Measurements from ENCODE around the gene MYB. TPM values are rescaled to one million over a fixed set of nuclear protein-coding genes. Genes with fewer than 3 reads are reported as not detected.
A peak's percentile ranks its signal among the peaks of the same experiment; 100 is the strongest.

MYB gene
- total and polyA plus RNA-seq, 2 of the 4 experiments (the other 2 are of a cell fraction), result 0.44 to 0.90 TPM

DNA sequence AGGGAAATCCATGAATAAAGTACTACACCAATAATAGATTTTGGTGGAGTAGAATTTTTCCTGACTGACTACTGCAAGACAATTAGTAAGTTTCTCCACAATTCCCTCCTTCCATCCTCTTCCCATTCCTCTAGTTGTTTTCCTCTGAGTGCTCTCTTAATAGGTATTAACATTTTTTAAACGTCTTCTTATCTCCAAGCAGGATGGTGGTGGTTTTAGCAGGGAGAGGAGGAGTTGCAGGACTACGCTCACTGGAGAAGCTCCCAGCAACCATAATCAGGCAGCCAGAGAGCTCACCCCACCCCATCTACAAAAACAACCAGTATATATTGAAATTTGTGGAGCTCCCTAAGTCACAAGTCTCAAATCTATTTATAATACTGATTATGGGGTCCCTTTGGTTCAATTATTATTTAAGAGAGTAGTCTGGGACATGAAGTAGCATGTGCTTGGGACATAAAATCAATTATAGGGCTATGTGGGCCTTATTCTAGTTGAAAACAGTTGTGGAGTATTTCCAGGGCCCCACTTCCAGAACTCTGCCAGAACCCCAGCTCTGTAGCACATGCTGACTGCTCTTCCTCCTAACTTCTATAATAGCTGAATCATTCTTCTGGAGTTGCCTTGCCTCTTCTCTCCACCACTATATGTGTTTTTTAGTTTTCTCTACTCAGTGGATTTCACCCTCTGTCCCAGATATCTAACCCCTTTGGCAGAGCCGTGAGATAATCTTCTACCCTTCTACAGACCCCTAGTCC lies 49.8 kb downstream of the MYB start:
- no peak overlapping the region for H3K4me3 ChIP-seq (ENCODE audit: insufficient read depth, low read depth, low read length)
- no peak overlapping the region for H2BK15ac ChIP-seq (ENCODE audit: low read depth, low read length)
- H3K9me3 ChIP-seq (ENCODE audit: control insufficient read depth, insufficient read depth, low read length), result no peaks in the 10 kb centered on the region
- H2AK5ac ChIP-seq (ENCODE audit: low read depth, low read length), result no peak overlapping the region
- H2BK120ac ChIP-seq (ENCODE audit: low read depth, low read length), result no peak overlapping the region
- POLR2A ChIA-PET (ENCODE audit: unreplicated experiment), result no interaction called here
- H3K9ac ChIP-seq (ENCODE audit: low read depth, low read length), result no peak overlapping the region
- no CpG with 5 or more reads among the region's 3 CpGs for WGBS, 2 experiments (ENCODE audit: extremely low coverage in 2 of 2, insufficient read length in 1 of 2)
- in situ Hi-C loops (cut with MboI; ENCODE audit: low sequenced_read_pairs) (no loop called here), intact Hi-C loops (cut with micrococcal nuclease) (no loop called here), dilution Hi-C loops (cut with HindIII; ENCODE audit: low sequenced_read_pairs, unreplicated experiment) (no loop called here)
- no peaks in the 10 kb centered on the region for H4K20me1 ChIP-seq (ENCODE audit: insufficient read depth, low read length)
- H2BK5ac ChIP-seq (ENCODE audit: low read depth, low read length, poor library complexity, severe bottlenecking), result no peak overlapping the region
- no TSS peak for BruUV-seq (replicated peaks)
- H3K23ac ChIP-seq (ENCODE audit: low read depth, low read length), result no peak overlapping the region
- no peak overlapping the region for H3K18ac ChIP-seq (ENCODE audit: low read depth, low read length)
- H3K27ac ChIP-seq (ENCODE audit: insufficient read depth, low read length), result no peak overlapping the region
- CTCF ChIA-PET, result no interaction called here
- no peak overlapping the region for H3K56ac ChIP-seq (ENCODE audit: extremely low read depth, insufficient read depth, low read length)
- H3K4me2 ChIP-seq (ENCODE audit: low read depth, low read length), result no peak overlapping the region
- H3K79me1 ChIP-seq (ENCODE audit: low read depth in 1 of 2, low read length in 2 of 2), result no peaks in the 10 kb centered on the region
- peak; percentile 35 for ATAC-seq (ENCODE audit: low read depth)
- H3K9me1 ChIP-seq (ENCODE audit: insufficient read depth, low read length), result no peaks in the 10 kb centered on the region
- no peak overlapping the region for H4K91ac ChIP-seq (ENCODE audit: insufficient read depth, low read depth, low read length)
- no peak overlapping the region for H2BK20ac ChIP-seq (ENCODE audit: low read depth, low read length)
- H3K36me3 ChIP-seq (ENCODE audit: control insufficient read depth, insufficient read depth, low read length), result no peaks in the 10 kb centered on the region
- H4K8ac ChIP-seq (ENCODE audit: low read depth in 2 of 2, low read length in 2 of 2), result no peak overlapping the region
- TF ChIP-seq FOS (IDR thresholded peaks at IDR 0.05; ENCODE audit: low read depth, low read length) (no peak), NFE2L2 (IDR thresholded peaks at IDR 0.05; ENCODE audit: low read depth, low read length) (no peak), RAD21 (IDR thresholded peaks at IDR 0.05; ENCODE audit: low read length) (no peak), MAZ (IDR thresholded peaks at IDR 0.05; ENCODE audit: borderline replicate concordance, low read depth, low read length) (no peak), POLR2A (IDR thresholded peaks at IDR 0.05; ENCODE audit: low read depth, low read length) (no peak), SMC3 (IDR thresholded peaks at IDR 0.05; ENCODE audit: low read depth, low read length) (no peak), CHD1 (IDR thresholded peaks at IDR 0.05; ENCODE audit: low read depth, low read length) (no peak), RFX5 (IDR thresholded peaks at IDR 0.05; ENCODE audit: low read depth, low read length) (no peak), ELK1 (IDR thresholded peaks at IDR 0.05; ENCODE audit: borderline replicate concordance, low read depth, low read length) (no peak), MAFK (IDR thresholded peaks at IDR 0.05; ENCODE audit: low read depth, low read length) (no peak)
- TF ChIP-seq, protein P1, sequence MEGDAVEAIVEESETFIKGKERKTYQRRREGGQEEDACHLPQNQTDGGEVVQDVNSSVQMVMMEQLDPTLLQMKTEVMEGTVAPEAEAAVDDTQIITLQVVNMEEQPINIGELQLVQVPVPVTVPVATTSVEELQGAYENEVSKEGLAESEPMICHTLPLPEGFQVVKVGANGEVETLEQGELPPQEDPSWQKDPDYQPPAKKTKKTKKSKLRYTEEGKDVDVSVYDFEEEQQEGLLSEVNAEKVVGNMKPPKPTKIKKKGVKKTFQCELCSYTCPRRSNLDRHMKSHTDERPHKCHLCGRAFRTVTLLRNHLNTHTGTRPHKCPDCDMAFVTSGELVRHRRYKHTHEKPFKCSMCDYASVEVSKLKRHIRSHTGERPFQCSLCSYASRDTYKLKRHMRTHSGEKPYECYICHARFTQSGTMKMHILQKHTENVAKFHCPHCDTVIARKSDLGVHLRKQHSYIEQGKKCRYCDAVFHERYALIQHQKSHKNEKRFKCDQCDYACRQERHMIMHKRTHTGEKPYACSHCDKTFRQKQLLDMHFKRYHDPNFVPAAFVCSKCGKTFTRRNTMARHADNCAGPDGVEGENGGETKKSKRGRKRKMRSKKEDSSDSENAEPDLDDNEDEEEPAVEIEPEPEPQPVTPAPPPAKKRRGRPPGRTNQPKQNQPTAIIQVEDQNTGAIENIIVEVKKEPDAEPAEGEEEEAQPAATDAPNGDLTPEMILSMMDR (conservative IDR thresholded peaks at IDR 0.05; ENCODE audit: low read depth, low read length), result no peak
- no peak overlapping the region for H2AFZ ChIP-seq (replicated peaks; ENCODE audit: low read length, poor library complexity)
- no peak for DNase-seq
- no peaks in the 10 kb centered on the region for H3K4me1 ChIP-seq (ENCODE audit: control insufficient read depth, insufficient read depth, low read length)
- no peak overlapping the region for H3K14ac ChIP-seq (replicated peaks; ENCODE audit: low read depth, low read length)
- no peak overlapping the region for H2AK9ac ChIP-seq (replicated peaks; ENCODE audit: low read depth, low read length, poor library complexity)
- H4K5ac ChIP-seq (ENCODE audit: low read depth, low read length), result no peak overlapping the region
- H3K4ac ChIP-seq (ENCODE audit: low read depth, low read length), result no peak overlapping the region
- H3K27me3 ChIP-seq (ENCODE audit: control insufficient read depth, insufficient read depth, low read length), result peaks cover 2% of the 10 kb centered on the region; the same call in 1 of the 2 replicates

Measured in IMR-90 (cell line).